HepG2 (cell line): ENCODE measurements around the gene TMEM151A. TPM values are rescaled to one million over a fixed set of nuclear protein-coding genes. Genes with fewer than 3 reads are reported as not detected.

Experiments used
- BCL3 ChIP-seq: sonication (generic); formaldehyde crosslinking; IDR thresholded peaks from 2 replicates; pipeline ENCODE4 v1.5.1; 2020; ENCODE audit warnings: mild to moderate bottlenecking, missing genetic modification reagents, moderate library complexity
- CENPBD1 ChIP-seq: sonication (generic); formaldehyde crosslinking; IDR thresholded peaks from 2 replicates; pipeline ENCODE4 v1.8.0; 2022; ENCODE audit warnings: missing genetic modification reagents, low read depth, mild to moderate bottlenecking, borderline replicate concordance
- EEA1 ChIP-seq: sonication (generic); formaldehyde crosslinking; IDR thresholded peaks from 2 replicates; pipeline ENCODE4 v1.5.1; 2020; ENCODE audit warnings: mild to moderate bottlenecking, missing genetic modification reagents, borderline replicate concordance
- GATAD2A ChIP-seq: IDR thresholded peaks from 2 replicates; pipeline ENCODE4 v1.6.1; 2016
- HOXA5 ChIP-seq: sonication (generic); formaldehyde crosslinking; IDR thresholded peaks from 2 replicates; pipeline ENCODE4 v1.4.0; 2020; ENCODE audit warnings: missing genetic modification reagents
- MAF1 ChIP-seq: sonication (generic); formaldehyde crosslinking; IDR thresholded peaks from 2 replicates; pipeline ENCODE4 v1.5.0; 2020; ENCODE audit warnings: missing genetic modification reagents, borderline replicate concordance
- MAFG ChIP-seq: sonication (generic); formaldehyde crosslinking; IDR thresholded peaks from 2 replicates; pipeline ENCODE4 v1.5.1; 2020; ENCODE audit warnings: mild to moderate bottlenecking, missing genetic modification reagents
- NONO ChIP-seq, 2 experiments: fragments of 450-650 bp in 1 of 2; sonication (generic) in 1 of 2; formaldehyde crosslinking in 1 of 2; IDR thresholded peaks in 1 of 2; conservative IDR thresholded peaks in 1 of 2; 2 replicates each; pipeline versions ENCODE4 v1.6.1 to v1.8.0; 2017 to 2022; ENCODE audit warnings: mild to moderate bottlenecking in 1 of 2, missing genetic modification reagents in 1 of 2, moderate library complexity in 1 of 2
- PBX2 ChIP-seq: IDR thresholded peaks from 2 replicates; pipeline ENCODE4 v1.6.1; 2016; ENCODE audit warnings: control low read depth
- POLR2A ChIP-seq, 2 experiments: IDR thresholded peaks; 2 replicates each; pipeline ENCODE4 v1.6.1; 2011; ENCODE audit warnings: low read depth in 2 of 2, low read length in 2 of 2, mild to moderate bottlenecking in 1 of 2, moderate library complexity in 1 of 2; ENCODE audit not compliant: insufficient read depth in 1 of 2
- POLR2AphosphoS2 ChIP-seq: IDR thresholded peaks from 2 replicates; pipeline ENCODE4 v1.6.1; 2011; ENCODE audit warnings: low read depth, low read length, improper control_type of control experiment
- SIX4 ChIP-seq: sonication (generic); formaldehyde crosslinking; IDR thresholded peaks from 2 replicates; pipeline ENCODE4 v1.4.0; 2020; ENCODE audit warnings: missing genetic modification reagents
- SRSF4 ChIP-seq: fragments of 200-400 bp; formaldehyde crosslinking; IDR thresholded peaks from one replicate; pipeline ENCODE4 v1.6.1; 2018; ENCODE audit warnings: mild to moderate bottlenecking, low read depth, low read length, moderate library complexity; ENCODE audit not compliant: poor library complexity, severe bottlenecking
- TIGD3 ChIP-seq: sonication (generic); formaldehyde crosslinking; IDR thresholded peaks from 2 replicates; pipeline ENCODE4 v1.5.1; 2020; ENCODE audit warnings: mild to moderate bottlenecking, missing genetic modification reagents, borderline replicate concordance
- TSC22D2 ChIP-seq: sonication (generic); formaldehyde crosslinking; IDR thresholded peaks from 2 replicates; pipeline ENCODE4 v1.5.1; 2020; ENCODE audit warnings: missing genetic modification reagents, mild to moderate bottlenecking, borderline replicate concordance
- ZBTB38 ChIP-seq: sonication (generic); formaldehyde crosslinking; IDR thresholded peaks from 2 replicates; pipeline ENCODE4 v1.5.1; 2020; ENCODE audit warnings: mild to moderate bottlenecking, missing genetic modification reagents
- ZNF225 ChIP-seq: sonication (generic); formaldehyde crosslinking; IDR thresholded peaks from 2 replicates; pipeline ENCODE4 v1.4.0; 2020; ENCODE audit warnings: mild to moderate bottlenecking, missing genetic modification reagents
- ZNF276 ChIP-seq: sonication (generic); formaldehyde crosslinking; IDR thresholded peaks from 2 replicates; pipeline ENCODE4 v1.4.0; 2020; ENCODE audit warnings: mild to moderate bottlenecking, low read depth, missing genetic modification reagents
- ZNF430 ChIP-seq: sonication (generic); formaldehyde crosslinking; IDR thresholded peaks from 2 replicates; pipeline ENCODE4 v1.9.0; 2021; ENCODE audit warnings: mild to moderate bottlenecking, missing genetic modification reagents
- ZNF451 ChIP-seq: sonication (generic); formaldehyde crosslinking; IDR thresholded peaks from 2 replicates; pipeline ENCODE4 v1.5.0; 2020; ENCODE audit warnings: mild to moderate bottlenecking, missing genetic modification reagents
- ZNF607 ChIP-seq: sonication (generic); formaldehyde crosslinking; IDR thresholded peaks from 2 replicates; pipeline ENCODE4 v1.5.1; 2020; ENCODE audit warnings: missing genetic modification reagents, mild to moderate bottlenecking, borderline replicate concordance
- ZNF782 ChIP-seq: sonication (generic); formaldehyde crosslinking; IDR thresholded peaks from 2 replicates; pipeline ENCODE4 v1.4.0; 2020; ENCODE audit warnings: missing genetic modification reagents, mild to moderate bottlenecking, borderline replicate concordance
- polyA plus RNA-seq, 8 experiments: library from polyadenylated mRNA; depleted of rRNA in 3 of 8; stranded (reverse) in 7 of 8; unstranded in 1 of 8; fragments of >200 nt; fragmentation: Illumina TruSeq in 4 of 8; extraction: Trizol in 4 of 8; gene quantifications; 2 replicates each; pipeline versions ENCODE4 v1.2.1 to v1.2.3, GENCODE V29; 2011 to 2016; ENCODE audit warnings: low read depth in 4 of 8, missing spikeins in 1 of 8, mixed read lengths in 1 of 8; ENCODE audit not compliant: insufficient read depth in 1 of 8
- total RNA-seq, 5 experiments: library from RNA; depleted of rRNA; stranded (reverse); fragments of >200 nt; fragmentation: Illumina TruSeq; extraction: Trizol; gene quantifications; 2 replicates each; pipeline ENCODE4 v1.2.3, GENCODE V29; 2016; ENCODE audit warnings: low read depth in 1 of 5

TMEM151A gene
- total and polyA plus RNA-seq, 2 of the 13 experiments (the other 11 are each of a cell fraction or from before 2014, with no cell fraction given), result 0.18 to 0.33 TPM

GRCh38 chr11:66311965-66312548 is 20.4 kb downstream of the TMEM151A start (continued):
- TF ChIP-seq PBX2 (CRISPR knock-in tag) (no peak), CENPBD1 (CRISPR knock-in tag) (0 out of 2 replicates have a peak, but pooled peaks have one; percentile 25), ZNF430 (CRISPR knock-in tag) (no peak), ZNF225 (CRISPR knock-in tag) (0 out of 2 replicates have a peak, but pooled peaks have one; percentile 56), TIGD3 (CRISPR knock-in tag) (no peak), GATAD2A (peak; percentile 70), POLR2AphosphoS2 (no peak), NONO (IDR thresholded peaks at IDR 0.05) (no peak), NONO (CRISPR knock-in tag; conservative IDR thresholded peaks at IDR 0.05) (no peak), BCL3 (CRISPR knock-in tag) (0 out of 2 replicates have a peak, but pooled peaks have one; percentile 25), ZNF276 (CRISPR knock-in tag) (0 out of 2 replicates have a peak, but pooled peaks have one; percentile 30), MAFG (CRISPR knock-in tag) (no peak), ZBTB38 (CRISPR knock-in tag) (peak; percentile 70; the same call in 1 of the 2 replicates), ZNF782 (CRISPR knock-in tag) (peak; percentile 94; the same call in 1 of the 2 replicates), HOXA5 (CRISPR knock-in tag) (no peak), SRSF4 (no peak), ZNF451 (CRISPR knock-in tag) (no peak; the same call in 1 of the 2 replicates), SIX4 (CRISPR knock-in tag) (no peak), MAF1 (CRISPR knock-in tag) (0 out of 2 replicates have a peak, but pooled peaks have one; percentile 28), EEA1 (CRISPR knock-in tag) (0 out of 2 replicates have a peak, but pooled peaks have one; percentile 47), ZNF607 (CRISPR knock-in tag) (no peak), TSC22D2 (CRISPR knock-in tag) (peak; percentile 71; the same call in 1 of the 2 replicates), POLR2A (IDR thresholded peaks at IDR 0.05; ENCODE audit: insufficient read depth in 1 of 2, low read depth in 2 of 2, low read length in 2 of 2) (peak in 1 of 2 experiments; percentile 62; a peak in 1 of 4 replicates)
